Measurements from ENCODE around the gene CAPN15. TPM values are rescaled to one million over a fixed set of nuclear protein-coding genes. Genes with fewer than 3 reads are reported as not detected.

The CAPN15 gene
- total RNA-seq, 2 donors from 2014 or later = 55.3 to 76.1 TPM

- H3K36me3 Mint-ChIP-seq (ENCODE audit: low read depth) = peaks cover 10% of the 10 kb centered on the region
- Histone ChIP-seq H3K36me3 (ENCODE audit: control insufficient read depth, insufficient read depth, low read length) (peaks cover 4% of the 10 kb centered on the region), H3K9ac (ENCODE audit: extremely low read depth, low read length, poor library complexity, severe bottlenecking) (no peak overlapping the region), H3K27ac (ENCODE audit: low read depth, low read length) (no peak overlapping the region), H3K4me3 (ENCODE audit: low read length) (no peak overlapping the region), H3K27me3 (ENCODE audit: control insufficient read depth, insufficient read depth, low read length, poor library complexity, severe bottlenecking) (no peaks in the 10 kb centered on the region), H3K9me3 (ENCODE audit: control insufficient read depth, low read length) (no peaks in the 10 kb centered on the region), H3K4me1 (ENCODE audit: control insufficient read depth, insufficient read depth, low read length) (no peaks in the 10 kb centered on the region)
- no peak for TF ChIP-seq CTCF (conservative IDR thresholded peaks at IDR 0.05)
- WGBS, 2 experiments (ENCODE audit: insufficient coverage in 1 of 2, insufficient read length in 1 of 2) = 94 to 98% methylated on average over 32 to 46 of the region's 46 CpGs
- no peaks in the 10 kb centered on the region for H3K9me3 Mint-ChIP-seq
- no peaks in the 10 kb centered on the region for H3K27me3 Mint-ChIP-seq (ENCODE audit: insufficient read depth)
- no peak for DNase-seq
- peaks cover 10% of the 10 kb centered on the region for H3K4me1 Mint-ChIP-seq
- no peak overlapping the region for H3K27ac Mint-ChIP-seq
- H3K4me3 Mint-ChIP-seq = no peak overlapping the region
Observed at GRCh38 chr16:574021-574760, 46.7 kb downstream of the CAPN15 start.

- no peak for TF ChIP-seq CTCF (conservative IDR thresholded peaks at IDR 0.05)
- no peaks in the 10 kb centered on the region for H3K27me3 Mint-ChIP-seq (ENCODE audit: insufficient read depth)
- Histone ChIP-seq H3K36me3 (ENCODE audit: control insufficient read depth, insufficient read depth, low read length) (peaks cover 4% of the 10 kb centered on the region), H3K27ac (ENCODE audit: low read depth, low read length) (no peak overlapping the region), H3K27me3 (ENCODE audit: control insufficient read depth, insufficient read depth, low read length, poor library complexity, severe bottlenecking) (no peaks in the 10 kb centered on the region), H3K4me3 (ENCODE audit: low read length) (no peak overlapping the region), H3K9ac (ENCODE audit: extremely low read depth, low read length, poor library complexity, severe bottlenecking) (no peak overlapping the region), H3K4me1 (ENCODE audit: control insufficient read depth, insufficient read depth, low read length) (no peaks in the 10 kb centered on the region), H3K9me3 (ENCODE audit: control insufficient read depth, low read length) (no peaks in the 10 kb centered on the region)
- no peaks in the 10 kb centered on the region for H3K9me3 Mint-ChIP-seq
- no peak overlapping the region for H3K27ac Mint-ChIP-seq
- no peak overlapping the region for H3K4me3 Mint-ChIP-seq
- DNase-seq = no peak
- peaks cover 6% of the 10 kb centered on the region for H3K4me1 Mint-ChIP-seq
- peaks cover 10% of the 10 kb centered on the region for H3K36me3 Mint-ChIP-seq (ENCODE audit: low read depth)
- 92 to 94% methylated on average over 26 to 36 of the region's 36 CpGs for WGBS, 2 experiments (ENCODE audit: insufficient coverage in 1 of 2, insufficient read length in 1 of 2)
Observed at GRCh38 chr16:575354-576196, 48.1 kb downstream of the CAPN15 start.

GRCh38 chr16:576197-576822, 48.8 kb downstream of the CAPN15 start:
- Histone ChIP-seq H3K27ac (ENCODE audit: low read depth, low read length) (no peak overlapping the region), H3K4me1 (ENCODE audit: control insufficient read depth, insufficient read depth, low read length) (no peaks in the 10 kb centered on the region), H3K27me3 (ENCODE audit: control insufficient read depth, insufficient read depth, low read length, poor library complexity, severe bottlenecking) (no peaks in the 10 kb centered on the region), H3K4me3 (ENCODE audit: low read length) (no peak overlapping the region), H3K9ac (ENCODE audit: extremely low read depth, low read length, poor library complexity, severe bottlenecking) (no peak overlapping the region), H3K9me3 (ENCODE audit: control insufficient read depth, low read length) (no peaks in the 10 kb centered on the region), H3K36me3 (ENCODE audit: control insufficient read depth, insufficient read depth, low read length) (peaks cover 4% of the 10 kb centered on the region)
- no peaks in the 10 kb centered on the region for H3K27me3 Mint-ChIP-seq (ENCODE audit: insufficient read depth)
- TF ChIP-seq CTCF (conservative IDR thresholded peaks at IDR 0.05) = no peak
- H3K4me1 Mint-ChIP-seq = no peaks in the 10 kb centered on the region
- DNase-seq = no peak
- no peak overlapping the region for H3K4me3 Mint-ChIP-seq
- H3K36me3 Mint-ChIP-seq (ENCODE audit: low read depth) = peaks cover 13% of the 10 kb centered on the region
- H3K9me3 Mint-ChIP-seq = no peaks in the 10 kb centered on the region
- peak overlapping the region; percentile 77 for H3K27ac Mint-ChIP-seq
- WGBS, 2 experiments (ENCODE audit: insufficient coverage in 1 of 2, insufficient read length in 1 of 2) = 93 to 96% methylated on average over 9 to 21 of the region's 21 CpGs

All from endodermal cell (in vitro differentiated cells).